GM12878 (cell line): ENCODE measurements around the gene ATP6V0E1. TPM values are rescaled to one million over a fixed set of nuclear protein-coding genes. Genes with fewer than 3 reads are reported as not detected.

Experiments
- ATAC-seq: fragments of 200-7000 bp; cut with Tn5 transposase; 3 replicates; pipeline ENCODE4 v1.9.1; 2020; ENCODE audit warnings: mild to moderate bottlenecking, moderate library complexity
- BruUV-seq: library from RNA; stranded (reverse); fragments of 400-500 nt; replicated peaks from 2 replicates; lab custom pipeline; 2021; lab: Mats Ljungman, UMichigan
- CTCF ChIA-PET: fragments of 300-600 bp; sonication (Branson Sonifier 250); formaldehyde crosslinking; extraction: SDS; loops from one replicate; lab custom pipeline; 2021; ENCODE audit warnings: inconsistent platforms; lab: Yijun Ruan, JAX
- POLR2A ChIA-PET: fragments of 350-600 bp; formaldehyde crosslinking; extraction: SDS; loops from one replicate; lab custom pipeline; 2021; ENCODE audit warnings: inconsistent platforms; lab: Charles Lee
- RAD21 ChIA-PET: fragments of 300-600 bp; sonication (Branson Sonifier 250); formaldehyde crosslinking; loops from one replicate; lab custom pipeline; 2023; ENCODE audit warnings: antibody characterized with exemption; ENCODE audit not compliant: unreplicated experiment; lab: Charles Lee
- SMC1A ChIA-PET: fragments of 300-600 bp; sonication (Branson Sonifier 250); formaldehyde crosslinking; loops from one replicate; lab custom pipeline; 2023; ENCODE audit not compliant: unreplicated experiment, uncharacterized antibody; lab: Charles Lee
- DNase-seq: peaks from one replicate; pipeline ENCODE4 v3.0.0-alpha.2; 2011; ENCODE audit warnings: low read depth, low spot score
- FAIRE-seq: peaks from 3 replicates; lab custom pipeline; 2011; peaks lifted over from hg19 to GRCh38; lab: Jason Lieb, UNC
- H2AFZ ChIP-seq: 2 replicates; pipeline ENCODE4 v1.6.0; 2011; ENCODE audit warnings: low read depth, low read length, control low read depth; ENCODE audit not compliant: control insufficient read depth
- H3K27ac ChIP-seq: 2 replicates; pipeline ENCODE4 v1.5.1; 2011; ENCODE audit warnings: control low read depth; ENCODE audit not compliant: control insufficient read depth, insufficient read depth
- H3K27me3 ChIP-seq, 2 experiments: replicated peaks in 1 of 2; 2 replicates each; pipeline versions ENCODE4 v1.6.0 to v1.6.1; 2011; ENCODE audit warnings: low read length in 1 of 2; ENCODE audit not compliant: control insufficient read depth in 2 of 2, insufficient read depth in 2 of 2
- H3K36me3 ChIP-seq, 2 experiments: 2 replicates each; pipeline ENCODE4 v1.5.1; 2011; ENCODE audit warnings: low read length in 1 of 2; ENCODE audit not compliant: control insufficient read depth in 2 of 2, insufficient read depth in 2 of 2
- H3K4me1 ChIP-seq: 2 replicates; pipeline ENCODE4 v1.6.1; 2011; ENCODE audit warnings: mild to moderate bottlenecking, low read length, moderate library complexity, mixed read lengths; ENCODE audit not compliant: control insufficient read depth, insufficient read depth
- H3K4me2 ChIP-seq: 2 replicates; pipeline ENCODE4 v1.6.0; 2011; ENCODE audit warnings: control low read depth; ENCODE audit not compliant: control insufficient read depth, insufficient read depth
- H3K4me3 ChIP-seq: fragments of 200-600 bp; sonication (generic); 2 replicates; pipeline ENCODE4 v1.5.1; 2016
- H3K79me2 ChIP-seq: 2 replicates; pipeline ENCODE4 v1.6.0; 2011; ENCODE audit warnings: low read length; ENCODE audit not compliant: control insufficient read depth, insufficient read depth
- H3K9ac ChIP-seq: 2 replicates; pipeline ENCODE4 v1.8.0; 2011; ENCODE audit warnings: low read length, control low read depth, mixed read lengths; ENCODE audit not compliant: control insufficient read depth, insufficient read depth
- H3K9me3 ChIP-seq: replicated peaks from 3 replicates; pipeline ENCODE4 v1.5.1; 2011; ENCODE audit warnings: mild to moderate bottlenecking, low read length; ENCODE audit not compliant: control insufficient read depth, insufficient read depth
- H4K20me1 ChIP-seq: 2 replicates; pipeline ENCODE4 v1.6.0; 2011; ENCODE audit not compliant: control insufficient read depth, insufficient read depth
- FOS ChIP-seq: IDR thresholded peaks from 3 replicates; pipeline ENCODE4 v1.6.1; 2011; ENCODE audit warnings: borderline replicate concordance; ENCODE audit not compliant: insufficient read length; ENCODE audit errors: extremely low read depth
- NFIC ChIP-seq: IDR thresholded peaks from 2 replicates; pipeline ENCODE4 v1.6.1; 2012; ENCODE audit warnings: low read depth, mild to moderate bottlenecking, inconsistent platforms, low read length, moderate library complexity
- NR2C2 ChIP-seq: IDR thresholded peaks from 2 replicates; pipeline ENCODE4 v1.6.1; 2011; ENCODE audit warnings: borderline replicate concordance, low read depth; ENCODE audit not compliant: control insufficient read depth, insufficient read length
- RELA ChIP-seq: fragments of 450-650 bp; IDR thresholded peaks from 2 replicates; pipeline ENCODE4 v1.8.0; 2014; ENCODE audit warnings: borderline replicate concordance; ENCODE audit not compliant: partially characterized antibody
- SMAD5 ChIP-seq: IDR thresholded peaks from 2 replicates; pipeline ENCODE4 v1.6.1; 2016; ENCODE audit warnings: antibody characterized with exemption, low read depth
- SUZ12 ChIP-seq: fragments of 200-600 bp; sonication (generic); IDR thresholded peaks from one replicate; pipeline ENCODE4 v1.6.1; 2018; ENCODE audit warnings: antibody characterized with exemption, mild to moderate bottlenecking; ENCODE audit not compliant: unreplicated experiment
- TCF3 ChIP-seq: IDR thresholded peaks from 2 replicates; pipeline ENCODE4 v1.6.1; 2012; ENCODE audit warnings: low read depth, mild to moderate bottlenecking, low read length, borderline replicate concordance; ENCODE audit not compliant: insufficient read depth
- ZZZ3 ChIP-seq: IDR thresholded peaks from 2 replicates; pipeline ENCODE4 v1.6.1; 2011; ENCODE audit warnings: low read depth; ENCODE audit not compliant: control insufficient read depth, insufficient read length
- WGBS: methylation state at CpG from one replicate; pipeline ENCODE4 v1.1.6; 2016; ENCODE audit warnings: low lambda C conversion rate; ENCODE audit not compliant: insufficient replicate concordance, insufficient coverage; ENCODE audit errors: missing lambda C conversion rate; 5-methylcytosine and 5-hydroxymethylcytosine counted together
- in situ Hi-C: fragments of 300-500 bp; cut with MboI; formaldehyde crosslinking; loops from 9 replicates; pipeline ENCODE4 v1.14.3; 2018; ENCODE audit warnings: mixed read lengths
- intact Hi-C: fragments of 100-400 bp; cut with micrococcal nuclease; formaldehyde crosslinking; loops from one replicate; pipeline ENCODE4 v1.14.2; 2022; ENCODE audit not compliant: unreplicated experiment
- polyA plus RNA-seq, 11 experiments: library from polyadenylated mRNA; depleted of rRNA in 4 of 11; unstranded in 6 of 11; stranded (reverse) in 5 of 11; fragments of >200 nt; fragmentation: Nextera tagmentation in 4 of 11; fragmentation: Illumina TruSeq in 1 of 11; extraction: Ambion mirVana in 4 of 11; extraction: Trizol in 1 of 11; gene quantifications; 1 replicate in 1 of 11; 2 replicates in 10 of 11; pipeline versions ENCODE4 v1.2.1 to v1.2.3, GENCODE V29; 2011 to 2016; ENCODE audit warnings: inconsistent platforms in 2 of 11, missing spikeins in 2 of 11, low read depth in 1 of 11
- total RNA-seq, 4 experiments: library from RNA; depleted of rRNA in 3 of 4; stranded (reverse); fragments of >200 nt in 3 of 4; fragmentation: Illumina TruSeq in 1 of 4; extraction: Trizol in 1 of 4; gene quantifications; 2 replicates each; pipeline versions ENCODE4 v1.2.1 to v1.2.3, GENCODE V29; 2013 to 2021
- TF ChIP-seq, protein P1 (sequence below): fragments of 450-650 bp; IDR thresholded peaks from 2 replicates; pipeline ENCODE4 v1.6.1; 2017; ENCODE audit warnings: mild to moderate bottlenecking, low read depth, inconsistent platforms; ENCODE audit not compliant: poor library complexity, severe bottlenecking
- TF ChIP-seq, protein P2 (sequence below): IDR thresholded peaks from 2 replicates; pipeline ENCODE4 v1.6.1; 2012; ENCODE audit warnings: low read depth, low read length, improper control_type of control experiment
- TF ChIP-seq, protein P3 (sequence below): fragments of 150-350 bp; IDR thresholded peaks from 2 replicates; pipeline ENCODE4 v1.6.1; 2014; ENCODE audit warnings: mild to moderate bottlenecking, low read depth, low read length
- TF ChIP-seq, protein P4 (sequence below): fragments of 450-650 bp; IDR thresholded peaks from 2 replicates; pipeline ENCODE4 v1.6.1; 2016; ENCODE audit warnings: mild to moderate bottlenecking

Gene ATP6V0E1
- total and polyA plus RNA-seq, 10 of the 15 experiments (the other 5 are each of a cell fraction or from before 2014, with no cell fraction given): 143 to 787 (median 306) TPM

DNA sequence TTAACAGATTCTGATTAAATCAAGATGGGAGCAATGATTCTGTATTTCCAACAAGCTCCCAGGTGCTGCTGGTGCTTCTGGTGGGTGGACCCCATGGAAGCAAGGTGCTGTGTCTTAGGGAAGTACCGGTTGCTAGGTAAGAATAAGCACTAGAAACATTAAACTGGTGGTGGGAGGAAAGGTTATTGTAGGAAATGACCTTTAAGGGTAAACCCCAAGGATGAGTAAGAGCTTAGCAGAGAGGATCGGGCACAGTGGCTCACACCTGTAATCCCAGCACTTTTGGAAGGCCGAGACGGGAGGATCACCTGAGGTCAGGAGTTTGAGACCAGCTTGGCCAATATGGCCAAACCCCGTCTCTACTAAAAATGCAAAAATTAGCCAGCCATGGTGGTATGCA lies 56.4 kb downstream of the ATP6V0E1 start (continued):
- TF ChIP-seq, protein P1, sequence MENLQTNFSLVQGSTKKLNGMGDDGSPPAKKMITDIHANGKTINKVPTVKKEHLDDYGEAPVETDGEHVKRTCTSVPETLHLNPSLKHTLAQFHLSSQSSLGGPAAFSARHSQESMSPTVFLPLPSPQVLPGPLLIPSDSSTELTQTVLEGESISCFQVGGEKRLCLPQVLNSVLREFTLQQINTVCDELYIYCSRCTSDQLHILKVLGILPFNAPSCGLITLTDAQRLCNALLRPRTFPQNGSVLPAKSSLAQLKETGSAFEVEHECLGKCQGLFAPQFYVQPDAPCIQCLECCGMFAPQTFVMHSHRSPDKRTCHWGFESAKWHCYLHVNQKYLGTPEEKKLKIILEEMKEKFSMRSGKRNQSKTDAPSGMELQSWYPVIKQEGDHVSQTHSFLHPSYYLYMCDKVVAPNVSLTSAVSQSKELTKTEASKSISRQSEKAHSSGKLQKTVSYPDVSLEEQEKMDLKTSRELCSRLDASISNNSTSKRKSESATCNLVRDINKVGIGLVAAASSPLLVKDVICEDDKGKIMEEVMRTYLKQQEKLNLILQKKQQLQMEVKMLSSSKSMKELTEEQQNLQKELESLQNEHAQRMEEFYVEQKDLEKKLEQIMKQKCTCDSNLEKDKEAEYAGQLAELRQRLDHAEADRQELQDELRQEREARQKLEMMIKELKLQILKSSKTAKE: no peak
- TF ChIP-seq, protein P2, sequence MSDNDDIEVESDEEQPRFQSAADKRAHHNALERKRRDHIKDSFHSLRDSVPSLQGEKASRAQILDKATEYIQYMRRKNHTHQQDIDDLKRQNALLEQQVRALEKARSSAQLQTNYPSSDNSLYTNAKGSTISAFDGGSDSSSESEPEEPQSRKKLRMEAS: no peak
- no peak for TF ChIP-seq ZZZ3

DNA sequence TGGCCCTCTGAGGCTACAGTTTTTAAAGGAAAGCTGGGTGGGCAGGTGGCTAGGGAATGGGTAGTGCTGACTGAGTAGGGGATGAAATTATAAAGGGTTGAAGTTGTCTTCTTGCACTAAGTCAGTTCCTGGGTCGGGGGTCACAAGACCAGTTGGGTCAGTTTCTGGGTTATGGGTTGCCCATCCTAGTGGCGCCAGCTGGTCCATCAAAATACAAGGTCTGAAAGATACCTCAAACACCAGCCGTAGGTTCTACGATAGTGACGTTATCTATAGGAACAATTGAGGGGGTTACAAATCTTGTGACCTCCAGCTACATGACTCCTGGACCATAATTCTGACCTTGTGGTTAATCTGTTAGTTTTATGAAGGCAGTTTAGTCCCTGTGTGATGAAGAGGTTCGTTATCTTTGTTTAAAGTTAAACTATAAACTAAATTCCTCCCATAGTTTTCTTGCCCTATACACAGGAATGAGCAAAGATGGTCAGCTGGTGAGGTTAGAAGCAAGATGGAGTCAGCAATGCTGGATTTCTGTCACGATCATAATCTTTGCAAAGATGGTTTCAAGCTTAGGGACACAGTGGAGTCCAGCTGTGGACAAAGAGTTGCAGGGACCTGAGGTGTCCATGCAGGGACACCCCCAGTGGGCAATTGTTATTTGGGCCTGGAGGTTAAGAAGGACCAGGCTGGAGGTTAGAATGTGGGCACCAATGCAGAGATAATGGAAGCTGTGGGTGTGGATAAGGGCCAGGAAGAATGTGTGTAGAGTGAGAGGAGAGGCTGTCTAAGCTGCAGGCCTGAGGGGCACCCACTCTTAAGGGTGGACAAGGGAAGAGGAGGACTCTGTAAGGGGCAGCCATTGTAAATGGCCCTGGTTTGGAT lies 58.6 kb downstream of the ATP6V0E1 start:
- SMC1A ChIA-PET: interaction anchor here (0.7 to 1.6 kb wide), 4 partner anchors 12 to 86 kb away, joined by 3 to 11 read pairs (median 3); no protein-coding TSS in a partner anchor
- no peaks in the 10 kb centered on the region for H3K27me3 ChIP-seq

More for the DNA sequence above, 58.6 kb downstream of the ATP6V0E1 start:
- ChIA-PET CTCF (interaction anchor here (1.0 kb wide), 1 partner anchor 83 kb away, joined by 5 read pairs; the partner anchor contains the start of gene RPL26L1), RAD21 (no interaction called here), POLR2A (interaction anchor here (0.7 to 0.9 kb wide), 2 partner anchors 11 to 314 kb away, joined by 3 read pairs; no protein-coding TSS in a partner anchor)
- no peak overlapping the region for H3K27ac ChIP-seq
- intact Hi-C loops: no loop called here
- H2AFZ ChIP-seq: no peak overlapping the region
- ATAC-seq: no peak
- no peaks in the 10 kb centered on the region for H3K36me3 ChIP-seq
- no peak for FAIRE-seq
- H3K4me2 ChIP-seq: no peak overlapping the region
- H3K4me1 ChIP-seq: peaks cover 3% of the 10 kb centered on the region
- H3K9ac ChIP-seq: no peak overlapping the region
- TF ChIP-seq NFIC (no peak), NR2C2 (no peak), FOS (no peak), SUZ12 (no peak), RELA (no peak), TCF3 (no peak), SMAD5 (no peak)
- TF ChIP-seq, protein P3, sequence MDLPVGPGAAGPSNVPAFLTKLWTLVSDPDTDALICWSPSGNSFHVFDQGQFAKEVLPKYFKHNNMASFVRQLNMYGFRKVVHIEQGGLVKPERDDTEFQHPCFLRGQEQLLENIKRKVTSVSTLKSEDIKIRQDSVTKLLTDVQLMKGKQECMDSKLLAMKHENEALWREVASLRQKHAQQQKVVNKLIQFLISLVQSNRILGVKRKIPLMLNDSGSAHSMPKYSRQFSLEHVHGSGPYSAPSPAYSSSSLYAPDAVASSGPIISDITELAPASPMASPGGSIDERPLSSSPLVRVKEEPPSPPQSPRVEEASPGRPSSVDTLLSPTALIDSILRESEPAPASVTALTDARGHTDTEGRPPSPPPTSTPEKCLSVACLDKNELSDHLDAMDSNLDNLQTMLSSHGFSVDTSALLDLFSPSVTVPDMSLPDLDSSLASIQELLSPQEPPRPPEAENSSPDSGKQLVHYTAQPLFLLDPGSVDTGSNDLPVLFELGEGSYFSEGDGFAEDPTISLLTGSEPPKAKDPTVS: no peak
- TF ChIP-seq, protein P4, sequence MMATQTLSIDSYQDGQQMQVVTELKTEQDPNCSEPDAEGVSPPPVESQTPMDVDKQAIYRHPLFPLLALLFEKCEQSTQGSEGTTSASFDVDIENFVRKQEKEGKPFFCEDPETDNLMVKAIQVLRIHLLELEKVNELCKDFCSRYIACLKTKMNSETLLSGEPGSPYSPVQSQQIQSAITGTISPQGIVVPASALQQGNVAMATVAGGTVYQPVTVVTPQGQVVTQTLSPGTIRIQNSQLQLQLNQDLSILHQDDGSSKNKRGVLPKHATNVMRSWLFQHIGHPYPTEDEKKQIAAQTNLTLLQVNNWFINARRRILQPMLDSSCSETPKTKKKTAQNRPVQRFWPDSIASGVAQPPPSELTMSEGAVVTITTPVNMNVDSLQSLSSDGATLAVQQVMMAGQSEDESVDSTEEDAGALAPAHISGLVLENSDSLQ: no peak
- H3K79me2 ChIP-seq: peaks cover under 1% of the 10 kb centered on the region; the same call in 1 of the 2 replicates
- BruUV-seq: no TSS peak
- H3K9me3 ChIP-seq: no peaks in the 10 kb centered on the region
- no peak overlapping the region for H3K4me3 ChIP-seq
- no peaks in the 10 kb centered on the region for H4K20me1 ChIP-seq
- in situ Hi-C loops: no loop called here
- DNase-seq: no peak
- 85% methylated on average over 7 of the region's 7 CpGs for WGBS
